HG03103 (cell line): ENCODE data around the gene NFKB2.
A peak's percentile ranks its signal among the peaks of the same experiment; 100 is the strongest.

Source experiments
- ATAC-seq: cut with Tn5 transposase; IDR thresholded peaks from one replicate; pipeline ENCODE4 v1.9.1; 2021; ENCODE audit warnings: low read depth; ENCODE audit not compliant: unreplicated experiment

Gene NFKB2

GRCh38 chr10:102420714-102421506 lies 25.4 kb downstream of the NFKB2 start, which contains the start of gene FBXL15:
FBXL15 (plus strand) TSS chr10:102420836; CDS start chr10:102421130, 294 bp downstream.
- peak; percentile 53 for ATAC-seq

GRCh38 chr10:102421507-102421756 lies 25.9 kb downstream of the NFKB2 start:
- ATAC-seq, result no peak

- no peak for ATAC-seq
Measured at GRCh38 chr10:102421757-102422512, 26.4 kb downstream of the NFKB2 start.

GRCh38 chr10:102422545-102423129 lies 27.1 kb downstream of the NFKB2 start:
- ATAC-seq, result no peak

- no peak for ATAC-seq
Measured at GRCh38 chr10:102423372-102423968, 28.0 kb downstream of the NFKB2 start.

- ATAC-seq, result no peak
Measured at GRCh38 chr10:102424145-102424544, 28.6 kb downstream of the NFKB2 start.

- no peak for ATAC-seq
Measured at GRCh38 chr10:102424916-102425315, 29.4 kb downstream of the NFKB2 start.

- no peak for ATAC-seq
Measured at GRCh38 chr10:102425444-102425843, 29.9 kb downstream of the NFKB2 start.

- no peak for ATAC-seq
Measured at GRCh38 chr10:102426803-102427287, 31.3 kb downstream of the NFKB2 start.

- ATAC-seq, result no peak
Measured at GRCh38 chr10:102429468-102429867, 34.0 kb downstream of the NFKB2 start.

- no peak for ATAC-seq
Measured at GRCh38 chr10:102431452-102432124, 36.1 kb downstream of the NFKB2 start.

- peak; percentile 82 for ATAC-seq
Measured at GRCh38 chr10:102432162-102432950, 36.9 kb downstream of the NFKB2 start, which contains the start of gene CUEDC2. CUEDC2 (minus strand) TSS chr10:102432574; CDS start chr10:102425188, 7,386 bp downstream.

- no peak for ATAC-seq
Measured at GRCh38 chr10:102433619-102434046, 38.1 kb downstream of the NFKB2 start.

- no peak for ATAC-seq
Measured at GRCh38 chr10:102434394-102435132, 39.1 kb downstream of the NFKB2 start.

- no peak for ATAC-seq
Measured at GRCh38 chr10:102435133-102435497, 39.6 kb downstream of the NFKB2 start.

- no peak for ATAC-seq
Measured at GRCh38 chr10:102435529-102436233, 40.2 kb downstream of the NFKB2 start.

- ATAC-seq, result no peak
Measured at GRCh38 chr10:102436312-102436711, 40.8 kb downstream of the NFKB2 start.

GRCh38 chr10:102437515-102437914 lies 42.0 kb downstream of the NFKB2 start:
- no peak for ATAC-seq
